Activated CD8-positive, alpha-beta T cell treated with anti-CD3 and anti-CD28 coated beads, Interleukin-2, amount 10 ng/mL, durations not matched to agents 7 days and 5 days (primary cell): Measurements from ENCODE around the gene MLNR. TPM values are rescaled to one million over a fixed set of nuclear protein-coding genes. Genes with fewer than 3 reads are reported as not detected.
A peak's percentile ranks its signal among the peaks of the same experiment; 100 is the strongest.

Experiments used
- ATAC-seq: fragments of 150-1000 bp; cut with Tn5 transposase; one replicate; pipeline ENCODE4 v1.10.0; 2021; ENCODE audit warnings: moderate library complexity
- CTCF ChIA-PET: fragments of 350-600 bp; sonication (Branson Sonifier 250); formaldehyde crosslinking; loops from one replicate; lab custom pipeline; 2021; ENCODE audit warnings: antibody characterized with exemption; lab: Charles Lee
- POLR2A ChIA-PET: fragments of 350-600 bp; sonication (Branson Sonifier 250); formaldehyde crosslinking; loops from one replicate; lab custom pipeline; 2021; ENCODE audit warnings: antibody characterized with exemption; lab: Charles Lee
- DNase-seq: peaks from one replicate; pipeline ENCODE4 v3.0.0-alpha.2; 2020
- H3K27ac Mint-ChIP-seq: one replicate; pipeline ENCODE4 v1.8.0; 2021; ENCODE audit warnings: mild to moderate bottlenecking, mixed read lengths
- H3K27me3 Mint-ChIP-seq: one replicate; pipeline ENCODE4 v1.8.0; 2021; ENCODE audit warnings: low read depth, mixed read lengths
- H3K36me3 Mint-ChIP-seq: one replicate; pipeline ENCODE4 v1.8.0; 2021; ENCODE audit warnings: low read depth, mixed read lengths
- H3K4me1 Mint-ChIP-seq: one replicate; pipeline ENCODE4 v1.8.0; 2021; ENCODE audit warnings: low read depth, mixed read lengths
- H3K4me3 Mint-ChIP-seq: one replicate; pipeline ENCODE4 v1.8.0; 2021; ENCODE audit warnings: mild to moderate bottlenecking, mixed read lengths
- H3K9me3 Mint-ChIP-seq: one replicate; pipeline ENCODE4 v1.8.0; 2022; ENCODE audit warnings: mixed read lengths; ENCODE audit not compliant: insufficient read depth
- total RNA-seq, 2 experiments: library from RNA; stranded (reverse); gene quantifications; one replicate each; pipeline ENCODE4 v1.2.3, GENCODE V29; 2021

MLNR gene
- total RNA-seq, 2 experiments from 2014 or later = not detected

GRCh38 chr13:49213997-49214916 lies 5.9 kb upstream of the MLNR start:
- peaks cover 18% of the 10 kb centered on the region for H3K27me3 Mint-ChIP-seq
- peaks cover 19% of the 10 kb centered on the region for H3K36me3 Mint-ChIP-seq
- ATAC-seq (no peak), DNase-seq (no peak)
- H3K9me3 Mint-ChIP-seq = peaks cover 6% of the 10 kb centered on the region
- CTCF ChIA-PET = interaction anchor here (0.9 to 4.3 kb wide), 7 partner anchors 29 to 115 kb away, joined by 3 to 15 read pairs (median 5); partner anchors contain the start of gene CDADC1
- H3K4me3 Mint-ChIP-seq = no peak overlapping the region
- peak overlapping the region; percentile 79 for H3K27ac Mint-ChIP-seq
- H3K4me1 Mint-ChIP-seq = peaks cover 20% of the 10 kb centered on the region
- POLR2A ChIA-PET = interaction anchor here (0.7 to 0.9 kb wide), 2 partner anchors 10 to 239 kb away, joined by 3 to 4 read pairs; partner anchors contain the start of gene FNDC3A

- POLR2A ChIA-PET = interaction anchor here (0.6 to 0.9 kb wide), 3 partner anchors 10 to 239 kb away, joined by 3 to 4 read pairs (median 3); partner anchors contain the start of genes CAB39L, FNDC3A and SETDB2
- Mint-ChIP-seq H3K4me3 (no peak overlapping the region), H3K27ac (peak overlapping the region; percentile 79), H3K9me3 (peaks cover 6% of the 10 kb centered on the region), H3K4me1 (peaks cover 22% of the 10 kb centered on the region), H3K27me3 (peaks cover 24% of the 10 kb centered on the region), H3K36me3 (peaks cover 17% of the 10 kb centered on the region)
- CTCF ChIA-PET = interaction anchor here (0.7 to 4.3 kb wide), 10 partner anchors 15 to 115 kb away, joined by 3 to 15 read pairs (median 4); partner anchors contain the start of gene CDADC1
- DNase-seq (peak; percentile 66), ATAC-seq (peak; percentile 68)
Measured at GRCh38 chr13:49214917-49215376, 5.2 kb upstream of the MLNR start.

- Mint-ChIP-seq H3K4me3 (no peak overlapping the region), H3K27me3 (peaks cover 30% of the 10 kb centered on the region), H3K36me3 (peaks cover 11% of the 10 kb centered on the region), H3K9me3 (peaks cover 6% of the 10 kb centered on the region), H3K27ac (peak overlapping the region; percentile 36), H3K4me1 (peaks cover 24% of the 10 kb centered on the region)
- POLR2A ChIA-PET = no interaction called here
- CTCF ChIA-PET = interaction anchor here (0.6 to 4.3 kb wide), 3 partner anchors 24 to 65 kb away, joined by 3 to 15 read pairs (median 4); no protein-coding TSS in a partner anchor
- no peak for DNase-seq
- no peak for ATAC-seq
Measured at GRCh38 chr13:49216334-49216733, 3.8 kb upstream of the MLNR start.

- H3K4me3 Mint-ChIP-seq = no peak overlapping the region
- H3K27ac Mint-ChIP-seq = no peak overlapping the region
- peaks cover 6% of the 10 kb centered on the region for H3K9me3 Mint-ChIP-seq
- H3K27me3 Mint-ChIP-seq = peaks cover 47% of the 10 kb centered on the region
- ChIA-PET CTCF (interaction anchor here (2.1 kb wide), 1 partner anchor 30 kb away, joined by 8 read pairs; the partner anchor contains the start of gene CDADC1), POLR2A (no interaction called here)
- ATAC-seq = no peak
- no peak for DNase-seq
- H3K36me3 Mint-ChIP-seq = peaks cover 3% of the 10 kb centered on the region
- H3K4me1 Mint-ChIP-seq = peaks cover 25% of the 10 kb centered on the region
Measured at GRCh38 chr13:49217962-49218492, 2.1 kb upstream of the MLNR start.

GRCh38 chr13:49218493-49219051 lies 1.6 kb upstream of the MLNR start:
- Mint-ChIP-seq H3K9me3 (peaks cover 6% of the 10 kb centered on the region), H3K27ac (no peak overlapping the region), H3K4me3 (no peak overlapping the region), H3K27me3 (peaks cover 50% of the 10 kb centered on the region), H3K36me3 (peaks cover 3% of the 10 kb centered on the region), H3K4me1 (peaks cover 25% of the 10 kb centered on the region)
- DNase-seq (no peak), ATAC-seq (no peak)
- ChIA-PET POLR2A (interaction anchor here (0.6 kb wide), 1 partner anchor 85 kb away, joined by 3 read pairs; no protein-coding TSS in a partner anchor), CTCF (interaction anchor here (1.4 to 2.1 kb wide), 2 partner anchors 30 to 62 kb away, joined by 6 to 8 read pairs; partner anchors contain the start of gene CDADC1)

GRCh38 chr13:49219647-49220035 lies 497 bp upstream of the MLNR start:
- CTCF ChIA-PET = interaction anchor here (0.8 to 2.1 kb wide), 4 partner anchors 10 to 61 kb away, joined by 3 to 8 read pairs (median 4); partner anchors contain the start of gene CDADC1

GRCh38 chr13:49220856-49221589 lies 885 bp downstream of the MLNR start:
- H3K27ac Mint-ChIP-seq = no peak overlapping the region
- ATAC-seq (no peak), DNase-seq (no peak)
- no peaks in the 10 kb centered on the region for H3K9me3 Mint-ChIP-seq
- peaks cover 68% of the 10 kb centered on the region for H3K27me3 Mint-ChIP-seq
- ChIA-PET CTCF (interaction anchor here (1.0 kb wide), 2 partner anchors 37 to 60 kb away, joined by 3 read pairs; no protein-coding TSS in a partner anchor), POLR2A (no interaction called here)
- H3K36me3 Mint-ChIP-seq = peaks cover 3% of the 10 kb centered on the region
- H3K4me1 Mint-ChIP-seq = peaks cover 10% of the 10 kb centered on the region
- peak overlapping the region; percentile 42 for H3K4me3 Mint-ChIP-seq

More at GRCh38 chr13:49219647-49220035, 497 bp upstream of the MLNR start:
- Mint-ChIP-seq H3K27me3 (peaks cover 61% of the 10 kb centered on the region), H3K4me3 (peak overlapping the region; percentile 50), H3K27ac (no peak overlapping the region), H3K36me3 (peaks cover 3% of the 10 kb centered on the region), H3K9me3 (peaks cover 6% of the 10 kb centered on the region), H3K4me1 (peaks cover 20% of the 10 kb centered on the region)
- POLR2A ChIA-PET = no interaction called here
- DNase-seq (no peak), ATAC-seq (no peak)

GRCh38 chr13:49221590-49221965 lies 1.4 kb downstream of the MLNR start:
- ATAC-seq (no peak), DNase-seq (no peak)
- ChIA-PET POLR2A (no interaction called here), CTCF (interaction anchor here (1.0 kb wide), 2 partner anchors 36 to 59 kb away, joined by 3 read pairs; no protein-coding TSS in a partner anchor)
- Mint-ChIP-seq H3K36me3 (peaks cover 3% of the 10 kb centered on the region), H3K27ac (no peak overlapping the region), H3K4me1 (peaks cover 5% of the 10 kb centered on the region), H3K4me3 (peak overlapping the region; percentile 37), H3K9me3 (no peaks in the 10 kb centered on the region), H3K27me3 (peaks cover 68% of the 10 kb centered on the region)

- no peak for ATAC-seq
Measured at GRCh38 chr13:49225223-49226042, 5.3 kb downstream of the MLNR start.

GRCh38 chr13:49226613-49227012 lies 6.5 kb downstream of the MLNR start:
- peaks cover 38% of the 10 kb centered on the region for H3K27me3 Mint-ChIP-seq
- no peaks in the 10 kb centered on the region for H3K4me1 Mint-ChIP-seq
- no peaks in the 10 kb centered on the region for H3K36me3 Mint-ChIP-seq
- H3K27ac Mint-ChIP-seq = no peak overlapping the region
- DNase-seq (no peak), ATAC-seq (no peak)
- H3K4me3 Mint-ChIP-seq = no peak overlapping the region
- H3K9me3 Mint-ChIP-seq = no peaks in the 10 kb centered on the region
- CTCF ChIA-PET = interaction anchor here (0.6 to 1.0 kb wide), 3 partner anchors 13 to 256 kb away, joined by 3 to 4 read pairs (median 3); no protein-coding TSS in a partner anchor
- POLR2A ChIA-PET = no interaction called here

More at GRCh38 chr13:49225223-49226042, 5.3 kb downstream of the MLNR start:
- H3K27ac Mint-ChIP-seq = no peak overlapping the region
- H3K9me3 Mint-ChIP-seq = no peaks in the 10 kb centered on the region
- H3K4me3 Mint-ChIP-seq = no peak overlapping the region
- H3K27me3 Mint-ChIP-seq = peaks cover 45% of the 10 kb centered on the region
- no peak for DNase-seq
- peaks cover 3% of the 10 kb centered on the region for H3K4me1 Mint-ChIP-seq
- ChIA-PET POLR2A (no interaction called here), CTCF (interaction anchor here (1.1 kb wide), 1 partner anchor 15 kb away, joined by 3 read pairs; no protein-coding TSS in a partner anchor)
- H3K36me3 Mint-ChIP-seq = peaks cover 3% of the 10 kb centered on the region
